GM12873 (cell line): Measurements from ENCODE around the gene BIRC7.
A peak's percentile ranks its signal among the peaks of the same experiment; 100 is the strongest.

Experiments
- CTCF ChIP-seq: IDR thresholded peaks from 2 replicates; pipeline ENCODE4 v1.5.1; 2012; ENCODE audit warnings: low read depth, mild to moderate bottlenecking, moderate library complexity, low read length, control low read depth; ENCODE audit not compliant: insufficient read depth; ENCODE audit errors: missing control alignments

Gene BIRC7

GRCh38 chr20:63246490-63247288, 11.0 kb downstream of the BIRC7 start:
- TF ChIP-seq CTCF = no peak

GRCh38 chr20:63247671-63248228, 12.0 kb downstream of the BIRC7 start:
- TF ChIP-seq CTCF = no peak

- no peak for TF ChIP-seq CTCF
These were observed 13.3 kb downstream of the BIRC7 start for GRCh38 chr20:63248835-63249591.

- TF ChIP-seq CTCF = no peak
These were observed 14.2 kb downstream of the BIRC7 start for GRCh38 chr20:63249891-63250290.

GRCh38 chr20:63251350-63251749, 15.6 kb downstream of the BIRC7 start:
- peak; percentile 39 for TF ChIP-seq CTCF

- no peak for TF ChIP-seq CTCF
These were observed 16.6 kb downstream of the BIRC7 start for GRCh38 chr20:63252284-63252711.

GRCh38 chr20:63253065-63253437, 17.3 kb downstream of the BIRC7 start:
- no peak for TF ChIP-seq CTCF
